Activated CD4-positive, CD25-positive, alpha-beta regulatory T cell treated with anti-CD3 and anti-CD28 coated beads, Interleukin-2, amount 50 U/mL, for 24 hours (primary cell): Measurements from ENCODE around the gene LINS1.

Source experiments
- ATAC-seq, 2 donors: fragments of 150-1000 bp; cut with Tn5 transposase; one replicate each; pipeline ENCODE4 v1.10.0; 2021; ENCODE audit warnings: mild to moderate bottlenecking in 1 of 2, moderate library complexity in 1 of 2

LINS1 gene

DNA sequence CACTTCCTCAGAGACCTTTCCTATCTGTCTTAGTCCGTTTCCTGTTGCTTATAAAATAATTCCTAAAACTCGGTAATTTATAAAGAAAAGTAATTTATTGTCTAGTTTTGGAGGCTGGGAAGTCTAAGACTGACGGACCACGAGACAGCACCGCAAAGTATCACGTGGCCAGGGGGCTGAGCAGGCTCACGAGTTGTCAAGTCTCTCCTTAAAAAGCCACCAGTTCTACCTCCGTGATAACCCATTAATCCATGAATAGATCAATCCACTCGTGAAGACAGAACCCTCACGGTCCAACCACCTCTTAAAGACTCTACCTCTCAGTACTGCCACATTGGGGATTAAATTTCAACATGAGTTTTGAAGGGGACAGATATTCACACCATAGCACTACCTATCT lies 821 bp downstream of the LINS1 start:
- no peak for ATAC-seq

GRCh38 chr15:100598655-100599054 lies 3.3 kb downstream of the LINS1 start:
- no peak for ATAC-seq

DNA sequence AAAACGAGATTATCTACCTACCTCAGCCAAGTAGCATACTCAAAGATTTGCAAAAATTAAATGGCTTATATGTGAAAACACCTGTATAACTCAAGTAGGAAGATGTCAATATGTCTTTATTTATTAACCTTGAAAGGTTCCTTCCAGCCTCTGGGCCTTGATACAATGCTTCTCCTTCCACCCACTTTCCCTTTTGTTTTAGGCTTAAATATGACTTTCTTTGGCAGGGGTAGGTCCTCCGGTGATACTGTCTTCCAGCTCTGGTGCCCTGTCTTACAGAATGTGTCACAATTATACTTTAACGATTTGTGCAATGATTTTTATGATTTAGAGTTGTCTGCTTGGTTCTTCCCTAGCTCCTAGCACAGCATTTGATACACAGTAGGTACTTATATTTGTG lies 4.1 kb downstream of the LINS1 start:
- ATAC-seq, result no peak

DNA sequence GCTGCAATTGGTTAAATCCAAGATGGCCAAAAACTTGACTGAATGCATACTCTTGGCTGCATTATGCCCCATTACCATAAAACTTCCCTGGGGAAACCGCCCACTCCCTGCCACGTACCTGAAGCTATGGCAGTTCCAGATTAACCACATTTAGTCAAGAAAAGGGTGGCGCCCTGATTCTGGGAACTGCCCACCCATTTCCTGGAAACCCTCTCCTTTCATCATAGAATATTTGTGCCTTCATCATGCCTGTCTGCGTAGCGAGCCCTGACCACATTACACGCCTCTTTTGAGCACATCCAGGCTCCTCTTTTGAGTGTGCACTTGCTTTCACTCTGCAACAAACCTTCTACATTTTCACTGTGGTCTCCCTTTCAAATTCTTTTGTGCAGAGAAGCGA lies 5.2 kb downstream of the LINS1 start:
- peak; percentile 95 to 96 for ATAC-seq

- no peak for ATAC-seq
Observed at GRCh38 chr15:100595964-100596363, 6.0 kb downstream of the LINS1 start.

DNA sequence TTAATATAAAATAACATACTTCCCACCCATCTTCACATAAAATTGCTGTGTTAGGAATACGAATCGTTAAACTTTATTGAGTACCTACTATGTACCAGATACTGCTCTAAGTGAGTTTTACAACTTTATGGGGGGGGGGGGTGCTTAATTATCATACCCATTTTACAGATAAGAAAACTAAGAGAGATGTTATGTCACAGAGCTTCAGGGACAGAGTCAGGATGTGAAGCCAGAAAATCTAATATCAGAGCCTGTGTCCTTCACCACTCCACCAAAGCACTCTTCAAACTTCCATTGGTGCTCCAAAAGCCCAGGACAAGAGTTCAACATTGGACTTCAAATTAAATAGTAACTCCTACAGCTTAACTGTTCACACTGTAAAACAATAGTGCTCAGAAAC lies 8.6 kb downstream of the LINS1 start:
- no peak for ATAC-seq

DNA sequence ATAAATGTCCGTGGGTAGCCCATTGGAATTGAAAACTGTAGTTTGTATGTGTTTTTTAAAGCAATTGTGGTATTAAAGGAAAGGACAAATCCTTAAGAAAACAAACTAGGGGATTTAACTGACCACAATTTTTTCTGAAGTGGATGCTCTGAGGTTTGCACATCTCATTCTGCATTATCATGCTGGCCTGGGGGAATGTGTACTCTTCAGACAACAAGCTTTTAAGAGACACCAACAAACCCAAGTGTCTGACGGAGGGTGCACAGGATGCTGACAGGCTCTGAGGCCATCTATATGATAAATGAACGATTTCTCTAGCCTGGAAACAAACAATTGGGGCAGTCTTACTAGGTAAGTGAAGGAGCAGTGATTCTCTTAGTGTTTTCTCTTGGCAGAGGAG lies 9.1 kb downstream of the LINS1 start:
- ATAC-seq, result no peak

DNA sequence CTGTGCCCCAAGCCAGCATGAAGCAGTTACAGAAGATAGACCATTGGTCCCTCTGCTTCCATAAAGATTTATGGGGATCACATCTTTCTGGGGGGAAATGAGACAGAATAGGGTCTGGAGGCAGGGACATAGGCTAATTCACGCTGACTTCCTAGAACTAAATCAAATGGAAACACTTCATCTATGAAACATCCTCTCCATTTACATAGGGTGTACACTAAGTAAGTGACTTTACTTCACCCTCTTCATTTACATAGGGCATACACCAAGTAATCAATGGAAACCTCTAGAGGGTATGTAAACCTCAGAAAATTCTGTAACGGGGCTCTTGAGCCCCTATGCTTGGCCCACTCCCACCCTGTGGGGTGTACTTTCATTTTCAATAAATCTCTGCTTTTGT lies 10.1 kb downstream of the LINS1 start:
- ATAC-seq, result no peak

DNA sequence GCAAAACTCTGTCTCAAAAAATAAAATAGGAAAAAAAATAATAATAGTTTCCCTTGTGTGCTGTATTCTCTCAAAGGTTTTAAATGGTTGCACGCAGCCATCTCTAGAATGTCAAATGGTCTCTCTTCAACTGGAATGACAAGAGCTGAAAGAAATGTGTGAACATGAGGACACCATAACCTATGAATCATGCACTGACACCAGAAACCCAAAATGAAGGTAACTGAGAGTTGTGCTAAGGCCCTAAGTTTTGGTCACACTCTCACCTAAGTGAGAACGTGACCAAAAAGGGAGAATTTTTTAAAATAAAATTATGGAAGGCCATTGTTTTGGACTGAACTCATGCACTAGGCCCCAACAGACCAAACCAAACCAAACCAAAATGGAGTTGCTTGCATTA lies 10.8 kb downstream of the LINS1 start:
- peak; percentile 36 to 48 for ATAC-seq

DNA sequence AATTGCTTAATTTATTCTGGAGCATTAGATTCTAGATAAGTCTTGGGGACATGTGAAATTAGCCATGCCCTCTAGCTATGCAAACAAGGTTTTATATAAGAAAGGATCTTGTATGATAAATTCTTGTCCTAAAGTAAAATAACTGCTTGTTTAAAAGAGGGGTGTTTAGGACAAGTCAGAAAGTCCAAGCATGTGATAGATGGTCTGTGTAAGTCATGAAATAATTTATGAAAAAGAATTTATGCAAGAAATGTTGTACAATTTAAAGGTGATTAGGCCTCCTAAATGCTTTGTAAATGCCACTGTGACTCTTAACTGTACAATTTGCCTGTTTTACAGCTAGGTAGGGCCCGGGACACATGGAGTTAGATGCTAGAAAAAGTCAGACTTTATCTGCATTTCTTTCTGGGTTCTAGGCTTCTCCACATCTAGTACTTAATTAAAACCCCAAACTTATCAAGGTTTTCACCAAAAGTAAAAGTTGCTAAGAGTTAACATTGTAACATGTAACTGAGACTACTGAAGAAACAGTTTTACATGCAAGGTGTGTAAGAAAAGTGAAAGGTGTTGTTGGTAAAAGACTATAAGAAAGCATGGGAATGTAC lies 13.2 kb downstream of the LINS1 start:
- no peak for ATAC-seq

- ATAC-seq, result peak; percentile 20 to 25
Observed at GRCh38 chr15:100580414-100580813, 21.6 kb downstream of the LINS1 start.

GRCh38 chr15:100573526-100573925 lies 28.5 kb downstream of the LINS1 start:
- no peak for ATAC-seq

GRCh38 chr15:100572362-100572983 lies 29.5 kb downstream of the LINS1 start:
- ATAC-seq, result no peak

DNA sequence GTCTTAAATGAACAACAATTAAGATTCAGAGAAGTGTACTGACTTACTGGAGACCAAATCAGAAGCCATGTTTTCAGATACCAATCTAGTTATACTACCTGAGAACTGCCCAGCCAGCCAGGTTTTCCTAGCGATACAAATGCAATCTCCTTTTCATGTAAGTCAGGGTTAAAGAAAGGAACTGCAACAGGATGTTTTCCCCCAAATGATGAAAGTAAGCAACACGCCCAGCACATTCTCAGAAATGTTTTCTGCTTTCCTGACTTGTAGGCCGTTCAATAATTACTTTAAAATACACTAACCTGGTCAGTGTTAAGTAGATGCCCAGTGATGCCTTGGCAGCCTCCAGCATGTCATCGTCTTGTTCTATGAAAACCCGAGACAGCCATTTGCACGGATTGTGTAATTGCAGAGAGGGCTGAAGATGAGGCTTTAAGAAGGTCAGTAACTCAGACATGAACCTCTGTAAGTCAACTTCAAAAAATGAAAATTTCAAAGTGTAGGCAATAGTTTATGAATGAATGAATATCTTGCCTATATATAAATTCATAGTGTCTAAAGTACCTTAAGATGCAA lies 30.3 kb downstream of the LINS1 start:
- no peak for ATAC-seq

DNA sequence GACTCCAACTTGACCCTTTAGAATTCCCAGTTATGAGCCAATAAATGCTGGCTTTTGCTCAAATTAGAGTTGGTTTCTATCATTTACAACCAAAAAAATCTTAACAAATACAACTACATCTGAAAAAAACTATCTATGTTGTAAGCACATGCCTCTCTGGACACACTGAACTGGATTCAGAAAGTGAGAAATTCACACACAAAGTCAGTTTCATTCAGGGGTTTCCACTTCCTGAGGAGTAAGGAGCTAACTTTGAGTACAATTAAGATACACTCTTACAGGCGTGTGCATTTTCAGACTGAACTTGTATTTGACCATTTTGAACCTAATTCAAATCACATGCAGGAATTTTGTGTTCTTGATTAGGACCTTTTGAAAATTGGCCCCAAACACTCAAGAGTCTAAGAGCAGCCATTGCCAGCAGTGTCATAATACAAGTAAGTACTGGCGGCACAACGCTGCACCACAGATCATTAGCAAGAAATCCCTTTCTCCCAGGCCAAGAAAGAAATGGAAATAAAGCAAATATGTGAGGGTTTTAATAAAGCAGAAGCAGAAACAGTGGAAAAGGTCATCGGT lies 31.2 kb downstream of the LINS1 start:
- no peak for ATAC-seq

DNA sequence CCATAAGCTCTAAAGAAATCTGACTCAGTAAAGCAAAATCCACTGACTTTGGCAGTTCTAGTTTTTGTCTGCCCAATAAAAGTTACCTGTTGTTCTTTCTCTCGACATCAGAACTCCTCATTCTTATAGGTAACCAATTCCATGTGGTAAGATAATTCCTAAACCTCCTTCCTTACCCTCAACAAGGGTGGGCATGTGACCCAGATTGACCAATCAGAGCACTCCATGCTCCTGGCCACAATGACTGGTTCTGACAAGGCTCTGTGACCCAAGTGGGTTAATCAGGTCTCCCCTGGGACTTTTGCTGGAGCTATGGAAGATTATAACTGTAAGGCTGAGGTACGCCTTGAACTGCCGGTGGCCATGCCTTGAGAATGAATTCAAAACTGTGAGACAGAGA lies 31.7 kb downstream of the LINS1 start:
- ATAC-seq, result no peak

GRCh38 chr15:100569391-100569790 lies 32.6 kb downstream of the LINS1 start:
- no peak for ATAC-seq

GRCh38 chr15:100566850-100567628 lies 34.9 kb downstream of the LINS1 start:
- ATAC-seq, result no peak

- no peak for ATAC-seq
Observed at GRCh38 chr15:100565591-100565990, 36.4 kb downstream of the LINS1 start.

- ATAC-seq, result no peak
Observed at GRCh38 chr15:100560323-100560722, 41.7 kb downstream of the LINS1 start.

DNA sequence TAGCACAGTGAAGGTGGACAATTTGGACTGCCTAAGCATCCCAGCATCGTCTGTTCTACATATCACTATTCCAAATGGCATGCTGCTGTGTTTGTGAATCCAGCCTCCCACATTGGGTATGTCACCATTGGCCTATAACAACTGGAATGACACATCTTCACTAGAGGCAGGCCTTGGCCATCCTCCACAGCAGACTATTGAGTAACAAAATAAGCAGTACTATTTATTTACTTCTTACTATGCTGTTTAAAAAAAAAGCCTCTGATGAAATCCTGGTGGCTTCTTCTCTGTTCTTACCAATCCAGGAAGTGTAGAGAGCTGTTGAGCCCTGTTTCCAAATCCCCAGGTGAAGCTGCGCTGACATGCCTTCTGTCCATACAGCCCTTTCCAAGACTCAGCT lies 42.7 kb downstream of the LINS1 start:
- ATAC-seq, result no peak

GRCh38 chr15:100558771-100559254 lies 43.2 kb downstream of the LINS1 start:
- no peak for ATAC-seq

DNA sequence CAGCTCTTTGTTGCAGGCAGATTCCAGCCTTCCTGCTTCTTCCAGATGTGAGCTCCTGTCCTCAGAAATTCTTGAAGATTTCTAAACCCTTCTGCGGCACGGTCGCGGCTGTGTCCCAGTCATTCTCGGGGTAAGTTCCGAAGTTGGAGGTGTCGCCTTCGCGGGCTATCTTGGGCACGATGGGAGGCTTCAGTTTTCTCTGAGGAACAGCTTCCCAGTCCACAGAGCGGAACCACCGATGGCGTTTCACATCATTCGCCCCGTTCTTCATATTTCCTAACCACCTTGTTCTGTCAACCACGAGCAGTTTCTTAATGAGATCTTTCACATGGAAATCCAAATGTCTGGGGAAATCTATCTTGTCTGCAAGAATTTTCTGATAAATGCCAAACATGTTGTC lies 48.5 kb downstream of the LINS1 start:
- ATAC-seq, result no peak
